NOMO-1 (cell line): ENCODE results near the gene PTTG1.

ENCODE experiments used
- DNase-seq, 2 experiments: peaks; one replicate each; lab custom pipeline; 2025; ENCODE audit not compliant: unreplicated experiment in 2 of 2; lab: John Stamatoyannopoulos, UW

PTTG1 gene

GRCh38 chr5:160470437-160471361 is 49.0 kb downstream of the PTTG1 start:
- DNase-seq, result peak; percentile 2 to 62

GRCh38 chr5:160471761-160472160 is 50.1 kb downstream of the PTTG1 start:
- no peak for DNase-seq

- DNase-seq, result no peak
Measured at GRCh38 chr5:160472482-160472881, 50.8 kb downstream of the PTTG1 start.

- no peak for DNase-seq
Measured at GRCh38 chr5:160473681-160474080, 52.0 kb downstream of the PTTG1 start.

- no peak for DNase-seq
Measured at GRCh38 chr5:160474084-160474483, 52.4 kb downstream of the PTTG1 start.

GRCh38 chr5:160475864-160476438 is 54.3 kb downstream of the PTTG1 start:
- DNase-seq, result no peak

- no peak for DNase-seq
Measured at GRCh38 chr5:160477266-160477970, 55.8 kb downstream of the PTTG1 start.

GRCh38 chr5:160478163-160478562 is 56.5 kb downstream of the PTTG1 start:
- DNase-seq, result no peak
